GM18517 (cell line): ENCODE results near the gene FAM90A1.
"Not testable (repeated sequence)": the region's sequence is repeated elsewhere in the genome, so short reads cannot be mapped to it uniquely, and the experiment has no call there.

Experiments used
- ATAC-seq: cut with Tn5 transposase; IDR thresholded peaks from one replicate; pipeline ENCODE4 v1.9.1; 2021; ENCODE audit warnings: mild to moderate bottlenecking, moderate library complexity; ENCODE audit not compliant: unreplicated experiment

Gene FAM90A1

DNA sequence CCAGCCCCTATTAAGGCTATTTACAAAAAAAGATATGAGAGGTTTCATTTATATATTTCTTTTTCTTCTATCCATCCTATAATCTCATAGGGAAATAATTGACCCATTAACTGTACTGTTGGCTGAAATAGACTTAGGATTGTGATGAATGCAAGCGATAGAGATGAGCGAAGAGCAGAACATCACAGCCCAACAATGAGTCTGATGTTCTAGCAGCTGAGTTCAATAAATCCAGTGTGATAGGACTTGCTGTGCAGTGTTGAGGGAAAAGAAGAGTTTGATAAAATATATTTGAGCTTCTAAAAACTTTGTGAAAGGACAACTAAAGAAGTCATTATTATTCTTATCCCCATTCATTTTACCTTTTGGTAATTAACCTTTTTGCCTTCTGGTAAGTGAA, 54.5 kb downstream of the FAM90A1 start:
- not testable (repeated sequence) for ATAC-seq
